Small intestine (tissue), 7 donors: ENCODE results near the gene TMEM164. TPM values are rescaled to one million over a fixed set of nuclear protein-coding genes. Genes with fewer than 3 reads are reported as not detected.

ENCODE experiments used
- DNase-seq, 2 donors: peaks; one replicate each; pipeline versions ENCODE4 v3.0.0 to v3.0.0-alpha.2; 2013
- FAIRE-seq: peaks from 2 replicates; lab custom pipeline; 2012; peaks lifted over from hg19 to GRCh38; lab: Jason Lieb, UNC
- H3K27ac ChIP-seq, 3 donors: one replicate each; pipeline ENCODE4 v1.5.1; 2013; ENCODE audit warnings: low read length in 2 of 3, mild to moderate bottlenecking in 2 of 3, control low read depth in 1 of 3, inconsistent platforms in 1 of 3, low read depth in 1 of 3, moderate library complexity in 1 of 3
- H3K27me3 ChIP-seq, 3 donors: one replicate each; pipeline ENCODE4 v1.6.1; 2013; ENCODE audit warnings: low read length in 3 of 3, inconsistent platforms in 1 of 3; ENCODE audit not compliant: control insufficient read depth in 3 of 3, insufficient read depth in 3 of 3
- H3K36me3 ChIP-seq, 3 donors: one replicate each; pipeline ENCODE4 v1.6.1; 2013; ENCODE audit warnings: low read length in 3 of 3, inconsistent platforms in 1 of 3, low read depth in 1 of 3, mild to moderate bottlenecking in 1 of 3, moderate library complexity in 1 of 3; ENCODE audit not compliant: control insufficient read depth in 3 of 3, insufficient read depth in 2 of 3
- H3K4me1 ChIP-seq, 3 donors: one replicate each; pipeline ENCODE4 v1.6.1; 2013; ENCODE audit warnings: low read length in 2 of 3, inconsistent platforms in 1 of 3, low read depth in 1 of 3, mild to moderate bottlenecking in 1 of 3, moderate library complexity in 1 of 3; ENCODE audit not compliant: control insufficient read depth in 3 of 3, insufficient read depth in 2 of 3
- H3K4me3 ChIP-seq, 3 donors: one replicate each; pipeline ENCODE4 v1.5.1; 2013; ENCODE audit warnings: low read length in 3 of 3, control low read depth in 1 of 3, inconsistent platforms in 1 of 3, low read depth in 1 of 3, mild to moderate bottlenecking in 1 of 3, moderate library complexity in 1 of 3
- H3K9me3 ChIP-seq, 2 donors: one replicate each; pipeline ENCODE4 v1.6.1; 2013; ENCODE audit warnings: low read depth in 1 of 2, low read length in 1 of 2; ENCODE audit not compliant: control insufficient read depth in 2 of 2, insufficient read depth in 1 of 2
- WGBS, 3 donors: extraction: QIAGEN DNeasy Blood & Tissue Kit; methylation state at CpG; one replicate each; pipeline ENCODE4 v1.1.7; 2013; 5-methylcytosine and 5-hydroxymethylcytosine counted together
- polyA plus RNA-seq, 4 donors: library from polyadenylated mRNA; stranded (reverse) in 3 of 4; unstranded in 1 of 4; fragments of 200-250 nt in 3 of 4; fragments of 120-200 nt in 1 of 4; gene quantifications; one replicate each; pipeline versions ENCODE4 v1.2.1 to v1.2.3, GENCODE V29; 2013
- donor health status: healthy with polysubstance abuse.
- donor health status: control.
- donor health status: control.
- donor health status: Bipolar disorder and iron deficiency.
- donor health status: healthy.

TMEM164 gene
- polyA plus RNA-seq, 4 donors, result 17.0 to 64.6 (median 22.2) TPM

- no peaks in the 10 kb centered on the region for H3K36me3 ChIP-seq
- no peak overlapping the region for H3K27ac ChIP-seq
- WGBS, 3 donors, result 52 to 79% (median 54%) methylated on average over 1 of the region's 1 CpG
- H3K9me3 ChIP-seq, result no peaks in the 10 kb centered on the region
- FAIRE-seq (no peak), DNase-seq (no peak)
- H3K4me3 ChIP-seq, result no peak overlapping the region
- peaks cover 0 to 2% (median 0%) of the 10 kb centered on the region in 3 donors for H3K4me1 ChIP-seq
- no peaks in the 10 kb centered on the region for H3K27me3 ChIP-seq
Observed at GRCh38 chrX:110214684-110215083, 211.8 kb downstream of the TMEM164 start.

GRCh38 chrX:110215411-110215810, 212.5 kb downstream of the TMEM164 start:
- no peak overlapping the region for H3K4me3 ChIP-seq
- no peaks in the 10 kb centered on the region for H3K36me3 ChIP-seq
- 65 to 93% (median 90%) methylated on average over 1 of the region's 1 CpG for WGBS, 3 donors
- no peak for FAIRE-seq
- H3K4me1 ChIP-seq, result peaks cover 0 to 2% (median 0%) of the 10 kb centered on the region in 3 donors
- no peaks in the 10 kb centered on the region for H3K9me3 ChIP-seq
- no peak overlapping the region for H3K27ac ChIP-seq
- DNase-seq, result no peak
- H3K27me3 ChIP-seq, result no peaks in the 10 kb centered on the region

- no peak overlapping the region for H3K4me3 ChIP-seq
- H3K4me1 ChIP-seq, result peaks cover 0 to 2% (median 0%) of the 10 kb centered on the region in 3 donors
- 15 to 59% (median 32%) methylated on average over 4 of the region's 4 CpGs for WGBS, 3 donors
- FAIRE-seq (no peak), DNase-seq (peak; percentile 13 to 29)
- peak overlapping the region in 1 of 3 donors; percentile 17 for H3K27ac ChIP-seq
- no peaks in the 10 kb centered on the region for H3K36me3 ChIP-seq
- H3K27me3 ChIP-seq, result no peaks in the 10 kb centered on the region
- H3K9me3 ChIP-seq, result no peaks in the 10 kb centered on the region
Observed at GRCh38 chrX:110216027-110216426, 213.1 kb downstream of the TMEM164 start.

- no peaks in the 10 kb centered on the region for H3K27me3 ChIP-seq
- H3K27ac ChIP-seq, result no peak overlapping the region
- H3K4me1 ChIP-seq, result peaks cover 0 to 2% (median 0%) of the 10 kb centered on the region in 3 donors
- 68 to 84% (median 79%) methylated on average over 2 of the region's 2 CpGs for WGBS, 3 donors
- DNase-seq (no peak), FAIRE-seq (no peak)
- H3K9me3 ChIP-seq, result no peaks in the 10 kb centered on the region
- no peaks in the 10 kb centered on the region for H3K36me3 ChIP-seq
- no peak overlapping the region for H3K4me3 ChIP-seq
Observed at GRCh38 chrX:110218591-110218990, 215.7 kb downstream of the TMEM164 start.

- DNase-seq, result no peak
- no peaks in the 10 kb centered on the region for H3K36me3 ChIP-seq
- no peak overlapping the region for H3K4me3 ChIP-seq
- no peak for FAIRE-seq
- H3K27ac ChIP-seq, result no peak overlapping the region
- H3K4me1 ChIP-seq, result peaks cover 0 to 2% (median 0%) of the 10 kb centered on the region in 3 donors
- 25 to 48% (median 36%) methylated on average over 1 of the region's 1 CpG for WGBS, 3 donors
- no peaks in the 10 kb centered on the region for H3K9me3 ChIP-seq
- no peaks in the 10 kb centered on the region for H3K27me3 ChIP-seq
Observed at GRCh38 chrX:110219920-110220319, 217.0 kb downstream of the TMEM164 start.

- DNase-seq (no peak), FAIRE-seq (no peak)
- H3K4me3 ChIP-seq, result no peak overlapping the region
- no peaks in the 10 kb centered on the region for H3K36me3 ChIP-seq
- H3K4me1 ChIP-seq, result no peaks in the 10 kb centered on the region
- no peak overlapping the region for H3K27ac ChIP-seq
- WGBS, 3 donors, result 88 to 93% (median 89%) methylated on average over 1 of the region's 2 CpGs
- H3K27me3 ChIP-seq, result no peaks in the 10 kb centered on the region
- H3K9me3 ChIP-seq, result no peaks in the 10 kb centered on the region
Observed at GRCh38 chrX:110222497-110223257, 219.8 kb downstream of the TMEM164 start.

- H3K27me3 ChIP-seq, result no peaks in the 10 kb centered on the region
- H3K4me1 ChIP-seq, result no peaks in the 10 kb centered on the region
- no peaks in the 10 kb centered on the region for H3K9me3 ChIP-seq
- no peaks in the 10 kb centered on the region for H3K36me3 ChIP-seq
- 63 to 84% (median 79%) methylated on average over 3 of the region's 3 CpGs for WGBS, 3 donors
- no peak overlapping the region for H3K27ac ChIP-seq
- H3K4me3 ChIP-seq, result no peak overlapping the region
- FAIRE-seq (no peak), DNase-seq (no peak)
Observed at GRCh38 chrX:110224926-110225617, 222.2 kb downstream of the TMEM164 start.

- no peaks in the 10 kb centered on the region for H3K9me3 ChIP-seq
- H3K4me1 ChIP-seq, result no peaks in the 10 kb centered on the region
- no peak overlapping the region for H3K27ac ChIP-seq
- no peak overlapping the region for H3K4me3 ChIP-seq
- WGBS, 3 donors, result 80 to 88% (median 85%) methylated on average over 2 of the region's 2 CpGs
- no peaks in the 10 kb centered on the region for H3K36me3 ChIP-seq
- DNase-seq (no peak), FAIRE-seq (no peak)
- H3K27me3 ChIP-seq, result no peaks in the 10 kb centered on the region
Observed at GRCh38 chrX:110226931-110227330, 224.0 kb downstream of the TMEM164 start.
